Panc1 (cell line): ENCODE results near the gene SHLD1. TPM values are rescaled to one million over a fixed set of nuclear protein-coding genes. Genes with fewer than 3 reads are reported as not detected.

ENCODE experiments used
- ATAC-seq: fragments of 200-7000 bp; cut with Tn5 transposase; 2 replicates; pipeline ENCODE4 v1.9.1; 2020; ENCODE audit warnings: mild to moderate bottlenecking, moderate library complexity
- BruUV-seq: library from RNA; stranded (reverse); fragments of 400-500 nt; replicated peaks from 2 replicates; lab custom pipeline; 2021; lab: Mats Ljungman, UMichigan
- CTCF ChIA-PET: fragments of 300-600 bp; sonication (Branson Sonifier 250); formaldehyde crosslinking; loops from one replicate; lab custom pipeline; 2022; ENCODE audit warnings: antibody characterized with exemption; lab: Charles Lee
- POLR2A ChIA-PET: fragments of 300-600 bp; sonication (Branson Sonifier 250); formaldehyde crosslinking; loops from one replicate; lab custom pipeline; 2022; ENCODE audit warnings: antibody characterized with exemption; lab: Charles Lee
- DNase-seq: peaks from one replicate; pipeline ENCODE4 v3.0.0-alpha.2; 2010; ENCODE audit warnings: low read depth, low spot score
- H3K27ac ChIP-seq: 2 replicates; pipeline ENCODE4 v1.5.1; 2011; ENCODE audit warnings: mild to moderate bottlenecking, low read length, inconsistent platforms
- H3K27me3 ChIP-seq: fragments of 200-500 bp; sonication (Bioruptor generic); 2 replicates; pipeline ENCODE4 v1.6.0; 2014; ENCODE audit warnings: low read length, inconsistent platforms; ENCODE audit not compliant: control insufficient read depth, insufficient read depth
- H3K36me3 ChIP-seq: fragments of 200-500 bp; sonication (Bioruptor generic); 2 replicates; pipeline ENCODE4 v1.5.1; 2014; ENCODE audit warnings: inconsistent platforms, mild to moderate bottlenecking, low read length, moderate library complexity; ENCODE audit not compliant: control insufficient read depth, insufficient read depth
- H3K4me1 ChIP-seq: 2 replicates; pipeline ENCODE4 v1.5.1; 2011; ENCODE audit warnings: inconsistent platforms, mild to moderate bottlenecking, low read length, moderate library complexity; ENCODE audit not compliant: control insufficient read depth, insufficient read depth
- H3K4me3 ChIP-seq, 2 experiments: 2 replicates each; pipeline ENCODE4 v1.5.1; 2011 to 2012; ENCODE audit warnings: low read depth in 2 of 2, low read length in 2 of 2, mild to moderate bottlenecking in 2 of 2, inconsistent platforms in 1 of 2, moderate library complexity in 1 of 2
- H3K9me3 ChIP-seq: fragments of 200-500 bp; sonication (Bioruptor generic); 2 replicates; pipeline ENCODE4 v1.5.1; 2014; ENCODE audit warnings: low read depth, mild to moderate bottlenecking, inconsistent platforms, low read length, moderate library complexity; ENCODE audit not compliant: control insufficient read depth, insufficient read depth
- POLR2AphosphoS5 ChIP-seq: IDR thresholded peaks from 2 replicates; pipeline ENCODE4 v1.6.1; 2012; ENCODE audit warnings: mild to moderate bottlenecking, low read depth, low read length, moderate library complexity
- SIN3A ChIP-seq: IDR thresholded peaks from 2 replicates; pipeline ENCODE4 v1.6.1; 2012; ENCODE audit warnings: low read depth, mild to moderate bottlenecking, low read length, moderate library complexity, borderline replicate concordance; ENCODE audit not compliant: insufficient read depth
- TCF7L2 ChIP-seq: IDR thresholded peaks from 2 replicates; pipeline ENCODE4 v1.6.1; 2011; ENCODE audit warnings: mild to moderate bottlenecking, low read depth, low read length, inconsistent platforms
- in situ Hi-C: cut with HindIII; loops from 2 replicates; pipeline ENCODE4 v1.10.0; 2016; ENCODE audit warnings: low sequenced_read_pairs, low pct_unique_long_range_greater_than_20kb
- intact Hi-C: fragments of 100-400 bp; cut with micrococcal nuclease; formaldehyde crosslinking; loops from one replicate; pipeline ENCODE4 v1.10.0; 2022; ENCODE audit not compliant: unreplicated experiment
- total RNA-seq: library from RNA; stranded (reverse); gene quantifications from one replicate; pipeline ENCODE4 v1.2.1, GENCODE V29; 2021; ENCODE audit not compliant: unreplicated experiment
- TF ChIP-seq, protein P1 (sequence below): fragments of 450-650 bp; IDR thresholded peaks from 2 replicates; pipeline ENCODE4 v1.5.1; 2017; ENCODE audit warnings: mild to moderate bottlenecking
- TF ChIP-seq, protein P2 (sequence below), 2 experiments: IDR thresholded peaks; 2 replicates each; pipeline ENCODE4 v1.6.1; 2011 to 2012; ENCODE audit warnings: low read depth in 2 of 2, control low read depth in 1 of 2, low read length in 1 of 2, mild to moderate bottlenecking in 1 of 2, moderate library complexity in 1 of 2; ENCODE audit not compliant: insufficient read depth in 1 of 2

The SHLD1 gene
- total RNA-seq, 1 experiment from 2014 or later: 4.3 TPM

DNA sequence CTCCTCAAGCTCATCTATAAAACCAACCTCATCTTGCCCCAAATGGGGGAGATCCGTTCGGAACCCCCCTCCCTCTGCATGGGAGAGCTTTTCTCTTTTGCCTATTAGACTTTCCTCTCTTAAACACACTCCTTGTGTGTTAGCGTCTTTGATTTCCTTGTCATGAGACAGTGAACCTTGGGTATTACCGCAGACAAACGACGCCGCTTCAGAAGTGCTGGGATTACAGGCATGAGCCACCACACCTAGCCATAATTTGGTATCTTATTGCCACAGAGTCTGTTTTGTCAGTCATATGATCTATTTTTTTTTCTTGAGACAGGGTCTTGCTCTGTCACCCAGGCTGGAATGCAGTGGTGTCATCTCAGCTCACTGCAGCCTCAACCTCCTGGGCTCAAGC lies 3.6 kb downstream of the SHLD1 start:
- ChIA-PET POLR2A (no interaction called here), CTCF (no interaction called here)
- Histone ChIP-seq H3K4me1 (no peaks in the 10 kb centered on the region), H3K27me3 (no peaks in the 10 kb centered on the region), H3K36me3 (no peaks in the 10 kb centered on the region), H3K27ac (no peak overlapping the region), H3K9me3 (no peaks in the 10 kb centered on the region), H3K4me3 (no peak overlapping the region)
- TF ChIP-seq, protein P1, sequence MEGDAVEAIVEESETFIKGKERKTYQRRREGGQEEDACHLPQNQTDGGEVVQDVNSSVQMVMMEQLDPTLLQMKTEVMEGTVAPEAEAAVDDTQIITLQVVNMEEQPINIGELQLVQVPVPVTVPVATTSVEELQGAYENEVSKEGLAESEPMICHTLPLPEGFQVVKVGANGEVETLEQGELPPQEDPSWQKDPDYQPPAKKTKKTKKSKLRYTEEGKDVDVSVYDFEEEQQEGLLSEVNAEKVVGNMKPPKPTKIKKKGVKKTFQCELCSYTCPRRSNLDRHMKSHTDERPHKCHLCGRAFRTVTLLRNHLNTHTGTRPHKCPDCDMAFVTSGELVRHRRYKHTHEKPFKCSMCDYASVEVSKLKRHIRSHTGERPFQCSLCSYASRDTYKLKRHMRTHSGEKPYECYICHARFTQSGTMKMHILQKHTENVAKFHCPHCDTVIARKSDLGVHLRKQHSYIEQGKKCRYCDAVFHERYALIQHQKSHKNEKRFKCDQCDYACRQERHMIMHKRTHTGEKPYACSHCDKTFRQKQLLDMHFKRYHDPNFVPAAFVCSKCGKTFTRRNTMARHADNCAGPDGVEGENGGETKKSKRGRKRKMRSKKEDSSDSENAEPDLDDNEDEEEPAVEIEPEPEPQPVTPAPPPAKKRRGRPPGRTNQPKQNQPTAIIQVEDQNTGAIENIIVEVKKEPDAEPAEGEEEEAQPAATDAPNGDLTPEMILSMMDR: no peak
- TF ChIP-seq POLR2AphosphoS5: no peak
- TF ChIP-seq SIN3A: no peak
- TF ChIP-seq, protein P2, sequence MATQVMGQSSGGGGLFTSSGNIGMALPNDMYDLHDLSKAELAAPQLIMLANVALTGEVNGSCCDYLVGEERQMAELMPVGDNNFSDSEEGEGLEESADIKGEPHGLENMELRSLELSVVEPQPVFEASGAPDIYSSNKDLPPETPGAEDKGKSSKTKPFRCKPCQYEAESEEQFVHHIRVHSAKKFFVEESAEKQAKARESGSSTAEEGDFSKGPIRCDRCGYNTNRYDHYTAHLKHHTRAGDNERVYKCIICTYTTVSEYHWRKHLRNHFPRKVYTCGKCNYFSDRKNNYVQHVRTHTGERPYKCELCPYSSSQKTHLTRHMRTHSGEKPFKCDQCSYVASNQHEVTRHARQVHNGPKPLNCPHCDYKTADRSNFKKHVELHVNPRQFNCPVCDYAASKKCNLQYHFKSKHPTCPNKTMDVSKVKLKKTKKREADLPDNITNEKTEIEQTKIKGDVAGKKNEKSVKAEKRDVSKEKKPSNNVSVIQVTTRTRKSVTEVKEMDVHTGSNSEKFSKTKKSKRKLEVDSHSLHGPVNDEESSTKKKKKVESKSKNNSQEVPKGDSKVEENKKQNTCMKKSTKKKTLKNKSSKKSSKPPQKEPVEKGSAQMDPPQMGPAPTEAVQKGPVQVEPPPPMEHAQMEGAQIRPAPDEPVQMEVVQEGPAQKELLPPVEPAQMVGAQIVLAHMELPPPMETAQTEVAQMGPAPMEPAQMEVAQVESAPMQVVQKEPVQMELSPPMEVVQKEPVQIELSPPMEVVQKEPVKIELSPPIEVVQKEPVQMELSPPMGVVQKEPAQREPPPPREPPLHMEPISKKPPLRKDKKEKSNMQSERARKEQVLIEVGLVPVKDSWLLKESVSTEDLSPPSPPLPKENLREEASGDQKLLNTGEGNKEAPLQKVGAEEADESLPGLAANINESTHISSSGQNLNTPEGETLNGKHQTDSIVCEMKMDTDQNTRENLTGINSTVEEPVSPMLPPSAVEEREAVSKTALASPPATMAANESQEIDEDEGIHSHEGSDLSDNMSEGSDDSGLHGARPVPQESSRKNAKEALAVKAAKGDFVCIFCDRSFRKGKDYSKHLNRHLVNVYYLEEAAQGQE (IDR thresholded peaks at IDR 0.05; ENCODE audit: insufficient read depth in 1 of 2, low read depth in 2 of 2, low read length in 1 of 2): no peak
- TF ChIP-seq TCF7L2: no peak
- DNase-seq (no peak), ATAC-seq (no peak)
- in situ Hi-C loops: no loop called here
- intact Hi-C loops: no loop called here
- BruUV-seq: no TSS peak

DNA sequence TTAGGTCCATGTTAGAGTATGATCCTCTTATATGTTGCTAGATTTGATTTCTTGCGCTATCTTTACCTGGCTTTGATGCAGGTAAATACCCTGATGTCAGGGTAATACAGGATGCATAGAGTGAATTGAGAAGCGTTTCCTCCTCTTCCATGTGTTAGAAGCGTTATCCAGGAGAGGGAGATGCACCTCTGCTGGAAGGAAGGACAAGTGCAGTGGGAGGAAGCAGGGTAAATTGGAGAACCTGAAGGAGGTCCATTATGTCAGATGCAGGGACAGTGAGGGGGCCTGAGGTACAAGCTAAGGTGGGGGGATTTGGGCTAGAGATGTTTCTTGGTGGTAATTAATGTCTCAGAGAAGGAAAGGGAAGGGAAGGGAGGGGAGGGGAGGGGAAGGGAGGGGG lies 7.7 kb downstream of the SHLD1 start:
- intact Hi-C loops: no loop called here
- H3K4me3 ChIP-seq: no peak overlapping the region
- CTCF ChIA-PET: no interaction called here

More for the DNA sequence above, 7.7 kb downstream of the SHLD1 start:
- in situ Hi-C loops: no loop called here
- POLR2A ChIA-PET: no interaction called here
- H3K27ac ChIP-seq: no peak overlapping the region
- H3K36me3 ChIP-seq: no peaks in the 10 kb centered on the region
- DNase-seq: no peak
- H3K9me3 ChIP-seq: no peaks in the 10 kb centered on the region
- no TSS peak for BruUV-seq
- TF ChIP-seq, protein P2 (IDR thresholded peaks at IDR 0.05; ENCODE audit: insufficient read depth in 1 of 2, low read depth in 2 of 2, low read length in 1 of 2): no peak
- TF ChIP-seq SIN3A: no peak
- no peak for TF ChIP-seq TCF7L2
- TF ChIP-seq, protein P1: no peak
- no peak for ATAC-seq
- no peaks in the 10 kb centered on the region for H3K27me3 ChIP-seq
- H3K4me1 ChIP-seq: no peaks in the 10 kb centered on the region
